ENCODE data around the gene TAF8.

- TF ChIP-seq CTCF (IDR thresholded peaks at IDR 0.05; ENCODE audit: low read length) (no peak), EZH2 (IDR thresholded peaks at IDR 0.05; ENCODE audit: borderline replicate concordance, low read length) (no peak)
Observed at GRCh38 chr6:42066156-42066675, 15.9 kb downstream of the TAF8 start.

Measured in OCI-LY1 (cell line).